ENCODE measurements around the gene EPHA8.

EPHA8 gene

DNA sequence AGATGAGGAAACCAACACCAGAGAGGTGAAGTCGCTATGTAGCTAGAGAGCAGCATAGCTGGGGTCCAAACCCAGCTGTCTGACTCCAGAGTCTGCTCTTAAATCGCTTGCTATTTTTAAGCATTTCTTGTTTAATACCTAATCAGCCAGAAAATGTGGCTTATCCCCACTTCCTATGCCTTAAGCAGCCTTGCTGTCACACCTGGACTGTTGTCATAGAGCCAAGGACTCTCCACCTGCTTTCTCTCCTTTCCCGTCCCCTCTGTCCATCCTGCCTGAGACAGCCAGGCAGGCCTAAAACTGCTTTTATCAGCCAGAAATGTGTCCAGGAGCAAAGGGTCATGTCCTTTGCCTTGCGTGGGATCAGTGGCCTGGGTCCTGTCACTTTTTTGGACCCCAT, 28.3 kb upstream of the EPHA8 start:
- DNase-seq (ENCODE audit: extremely low spot score, insufficient read length, low read depth) (no peak), FAIRE-seq (no peak)

DNA sequence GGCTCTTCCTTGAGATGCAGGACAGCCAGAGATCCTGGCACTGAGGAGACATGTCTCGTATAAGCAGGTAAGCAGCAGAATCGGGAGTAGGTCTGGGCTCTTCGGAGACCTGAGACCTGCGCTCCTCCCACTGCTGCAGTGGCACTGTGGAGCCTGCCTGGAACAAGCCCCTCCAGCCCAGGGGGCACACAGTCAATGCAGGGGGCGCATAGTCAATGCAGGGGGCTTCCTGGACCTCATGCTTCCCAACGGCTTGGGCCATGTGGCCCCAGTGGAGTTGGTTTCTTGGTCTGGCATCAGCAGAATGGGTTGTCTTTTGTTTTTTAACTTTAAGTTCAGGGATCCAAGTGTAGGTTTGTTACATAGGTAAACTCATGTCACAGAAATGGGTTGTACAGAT, 27.9 kb upstream of the EPHA8 start:
- no peak for DNase-seq (ENCODE audit: extremely low spot score, insufficient read length, low read depth)
- no peak for FAIRE-seq

DNA sequence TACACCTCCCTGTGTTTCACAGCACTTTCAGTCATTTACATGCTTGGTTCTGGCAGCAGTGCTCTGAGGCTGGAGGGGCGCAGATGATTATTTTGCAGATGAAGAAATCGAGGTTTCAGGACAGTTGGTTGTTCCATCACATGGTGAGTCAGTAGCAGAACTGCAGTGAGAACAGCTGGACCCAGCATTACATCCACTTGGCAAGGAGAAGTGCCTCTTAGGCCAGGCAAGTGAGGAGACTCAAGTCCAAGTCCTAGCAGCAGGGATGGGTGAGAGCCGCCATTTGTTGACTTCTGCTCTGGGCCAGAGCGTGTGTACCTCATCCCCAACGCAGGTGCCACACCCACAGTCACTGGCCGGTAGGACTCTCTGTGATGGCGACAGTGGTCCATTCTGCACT, 26.8 kb upstream of the EPHA8 start:
- no peak for FAIRE-seq
- no peak for DNase-seq (ENCODE audit: extremely low spot score, insufficient read length, low read depth)

DNA sequence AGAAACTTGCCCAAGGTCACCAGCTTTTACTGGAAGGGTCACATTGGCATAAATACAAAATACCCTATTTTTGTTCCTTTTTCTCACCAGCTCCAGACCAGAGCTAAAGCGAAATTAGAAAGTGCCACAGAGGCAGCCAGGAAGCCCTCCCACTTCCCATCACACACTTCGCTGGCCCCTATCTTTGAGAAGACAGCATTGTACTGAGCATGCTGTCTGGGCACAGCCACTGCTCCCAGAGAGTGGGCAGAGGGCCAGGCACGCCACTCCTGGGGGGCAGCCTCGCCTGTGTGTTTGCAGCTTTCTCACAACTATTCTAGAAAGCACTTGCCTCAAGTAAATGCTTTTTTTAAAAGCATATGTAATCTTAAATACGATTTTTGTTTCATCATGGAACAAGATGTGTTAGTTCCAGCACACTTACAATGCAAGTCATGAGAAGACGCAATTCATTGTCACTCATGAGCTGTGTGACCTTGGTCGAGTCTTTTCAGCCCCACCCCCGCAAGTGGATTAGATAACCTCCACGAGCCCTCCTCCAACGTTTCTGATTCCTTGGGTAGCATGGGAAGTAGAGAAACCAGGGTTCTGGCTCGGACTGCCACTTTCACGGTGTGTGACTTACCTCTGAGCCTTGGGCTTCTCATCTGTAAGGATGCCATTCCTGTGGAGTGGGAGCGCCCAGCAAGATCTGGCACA, 25.7 kb upstream of the EPHA8 start:
- FAIRE-seq (no peak), DNase-seq (ENCODE audit: extremely low spot score, insufficient read length, low read depth) (no peak)

DNA sequence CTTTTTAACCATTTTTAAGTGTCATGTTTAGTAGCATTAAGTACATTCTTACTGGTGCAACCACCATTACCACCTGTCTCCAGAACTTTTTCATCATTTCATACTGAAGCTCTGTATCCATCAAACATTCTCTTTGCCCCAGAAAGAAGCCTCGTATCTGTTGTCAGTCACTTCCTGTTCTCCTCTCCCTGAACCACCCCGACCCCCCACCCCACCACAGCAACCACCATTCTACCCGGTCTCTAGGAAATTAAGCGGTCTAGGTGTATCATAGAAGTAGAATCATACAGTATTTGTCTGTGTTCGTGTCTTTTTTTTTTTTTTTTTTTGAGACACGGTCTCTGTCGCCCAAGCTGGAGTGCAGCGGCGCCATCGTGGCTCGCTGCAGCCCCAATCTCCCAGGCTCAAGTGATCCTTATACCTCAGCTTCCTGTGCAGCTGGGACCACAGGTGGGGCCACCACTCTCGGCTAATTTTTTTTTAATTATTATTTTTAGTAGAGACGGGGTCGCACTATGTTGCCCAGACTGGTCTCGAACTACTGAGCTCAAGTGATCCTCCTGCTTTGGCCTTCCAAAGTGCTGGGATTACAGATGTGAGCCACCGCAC, 23.7 kb upstream of the EPHA8 start:
- no peak for FAIRE-seq
- DNase-seq (ENCODE audit: extremely low spot score, insufficient read length, low read depth), result no peak

DNA sequence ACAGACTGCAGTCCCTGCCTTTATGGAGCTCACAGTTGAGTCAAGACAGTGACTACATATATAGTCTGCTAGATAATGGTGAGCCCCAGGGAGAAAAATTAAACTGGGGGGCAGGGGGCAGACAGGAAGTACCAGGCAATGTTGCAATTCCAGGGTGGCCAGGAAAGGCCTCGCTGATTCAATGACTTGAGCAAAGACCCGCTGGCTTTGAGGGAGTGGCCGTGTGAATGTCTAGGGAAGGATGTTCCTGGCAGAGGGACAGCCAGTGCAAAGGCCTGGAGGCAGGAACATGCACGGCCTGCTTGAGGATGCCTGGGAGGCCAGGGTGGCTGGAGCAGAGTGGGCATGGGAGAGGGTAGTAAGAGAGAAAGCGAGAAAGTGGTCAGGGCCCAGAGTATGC, 23.0 kb upstream of the EPHA8 start:
- no peak for FAIRE-seq
- no peak for DNase-seq (ENCODE audit: extremely low spot score, insufficient read length, low read depth)

DNA sequence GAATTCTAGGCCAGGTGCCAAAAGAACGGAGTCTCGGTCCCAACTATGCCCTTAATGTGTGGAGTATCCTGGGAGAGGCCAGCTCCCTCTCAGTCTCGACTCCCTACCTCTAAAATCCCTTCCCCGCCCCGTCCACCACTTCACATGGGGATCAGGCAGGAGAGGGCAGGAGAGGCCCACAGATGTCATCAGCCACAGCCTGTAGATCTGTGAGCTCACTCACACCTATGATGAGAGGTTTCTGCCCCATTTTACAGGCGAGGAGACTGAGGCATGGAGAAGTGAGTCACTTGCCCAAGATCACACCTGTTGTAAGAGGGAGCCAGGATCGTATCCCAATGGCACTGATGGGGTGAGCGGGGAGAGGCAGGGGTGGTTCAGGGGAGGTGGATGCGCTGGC, 20.4 kb upstream of the EPHA8 start:
- no peak for DNase-seq (ENCODE audit: extremely low spot score, insufficient read length, low read depth)
- no peak for FAIRE-seq

DNA sequence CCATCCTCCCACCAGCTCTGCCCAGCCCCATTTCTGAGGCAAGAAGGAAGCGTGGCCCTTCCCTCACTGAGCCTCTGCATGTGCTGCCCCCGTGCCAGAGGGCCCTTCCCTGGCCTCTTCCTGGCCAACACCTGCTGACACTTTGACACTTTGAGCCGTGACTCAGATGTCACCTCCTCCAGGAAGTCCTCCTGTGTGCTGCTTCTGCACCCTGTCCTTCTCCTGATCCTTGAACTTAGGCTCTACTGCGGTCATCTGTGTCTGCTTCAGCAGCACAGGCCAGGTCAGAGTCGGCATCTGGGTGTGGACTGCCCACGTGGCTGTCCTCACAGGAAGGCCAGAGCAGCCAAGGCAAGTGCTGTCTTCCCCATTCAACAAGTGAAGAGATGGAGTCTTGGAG, 19.6 kb upstream of the EPHA8 start:
- no peak for DNase-seq (ENCODE audit: extremely low spot score, insufficient read length, low read depth)
- no peak for FAIRE-seq

DNA sequence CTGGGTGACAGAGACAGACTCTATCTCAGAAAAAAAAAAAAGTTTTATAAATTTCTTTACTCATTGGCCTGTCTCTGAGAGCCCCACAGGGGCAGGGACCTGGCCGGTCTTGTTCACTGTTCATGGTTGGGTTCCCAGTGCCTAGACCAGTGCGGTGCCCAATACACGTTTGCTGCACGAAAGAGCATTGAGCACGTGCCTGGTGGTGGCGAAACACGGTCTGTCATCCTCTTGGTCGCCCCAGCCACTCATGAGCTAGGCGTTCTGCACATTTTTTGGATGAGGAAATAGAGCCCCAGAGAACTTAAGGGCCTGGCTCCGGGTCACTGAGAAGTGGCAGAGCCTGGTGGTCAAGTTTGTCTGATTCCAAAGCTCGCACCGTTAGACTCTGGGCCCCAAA, 18.7 kb upstream of the EPHA8 start:
- FAIRE-seq, result no peak

DNA sequence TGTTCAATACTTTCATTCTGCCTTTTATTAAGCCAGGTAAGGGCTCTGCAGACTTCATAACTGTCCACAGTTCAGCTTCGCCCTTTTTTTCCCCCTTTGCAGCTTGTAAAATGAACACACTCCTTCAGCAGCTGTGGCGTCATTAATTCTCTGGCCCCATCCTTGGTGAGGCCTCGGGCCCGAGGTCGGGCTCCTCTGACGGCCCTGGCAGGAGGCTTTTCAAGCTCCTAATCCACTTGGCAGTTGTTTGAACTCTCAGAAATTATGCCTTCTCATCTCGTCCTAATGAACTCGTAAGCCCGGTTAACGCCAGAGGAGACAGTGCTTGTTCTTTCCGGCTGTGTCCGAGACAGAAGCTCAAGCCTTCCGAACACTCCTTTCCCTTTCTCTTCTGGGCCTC, 18.1 kb upstream of the EPHA8 start:
- FAIRE-seq (no peak), DNase-seq (ENCODE audit: extremely low spot score, insufficient read length, low read depth) (no peak)

More for the DNA sequence above, 18.7 kb upstream of the EPHA8 start:
- DNase-seq (ENCODE audit: extremely low spot score, insufficient read length, low read depth), result no peak

DNA sequence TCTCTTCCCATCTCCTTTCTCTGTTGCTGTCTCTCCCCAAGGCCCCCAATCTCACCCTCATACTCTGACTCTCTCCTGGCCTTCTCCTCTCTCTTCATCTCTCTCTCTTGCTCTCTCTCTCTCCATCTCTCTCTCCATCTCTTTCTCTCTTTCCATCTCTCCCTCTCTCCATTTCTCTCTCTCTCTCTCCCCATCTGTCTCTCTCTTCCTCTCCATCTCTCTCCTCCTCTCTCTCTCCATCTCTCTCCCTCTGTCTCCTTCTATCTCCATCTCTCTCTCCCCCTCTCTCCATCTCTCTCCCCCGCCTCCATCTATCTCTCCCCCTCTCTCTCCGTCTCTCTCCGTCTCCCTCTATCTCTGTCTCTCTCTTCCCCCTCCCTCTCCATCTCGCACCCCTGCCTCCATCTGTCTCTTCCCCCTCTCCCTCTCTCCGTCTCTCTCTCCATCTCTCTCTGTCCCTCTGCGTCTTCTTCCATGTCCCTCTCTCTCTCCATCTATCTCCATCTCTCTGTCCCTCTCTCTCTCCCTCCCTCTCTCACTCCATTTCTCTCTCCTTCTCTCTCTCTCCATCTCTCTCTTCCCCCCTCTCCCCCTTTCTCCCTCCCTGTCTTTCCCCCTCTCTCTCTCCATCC, 16.0 kb upstream of the EPHA8 start:
- FAIRE-seq, result no peak
- no peak for DNase-seq (ENCODE audit: extremely low spot score, insufficient read length, low read depth)

DNA sequence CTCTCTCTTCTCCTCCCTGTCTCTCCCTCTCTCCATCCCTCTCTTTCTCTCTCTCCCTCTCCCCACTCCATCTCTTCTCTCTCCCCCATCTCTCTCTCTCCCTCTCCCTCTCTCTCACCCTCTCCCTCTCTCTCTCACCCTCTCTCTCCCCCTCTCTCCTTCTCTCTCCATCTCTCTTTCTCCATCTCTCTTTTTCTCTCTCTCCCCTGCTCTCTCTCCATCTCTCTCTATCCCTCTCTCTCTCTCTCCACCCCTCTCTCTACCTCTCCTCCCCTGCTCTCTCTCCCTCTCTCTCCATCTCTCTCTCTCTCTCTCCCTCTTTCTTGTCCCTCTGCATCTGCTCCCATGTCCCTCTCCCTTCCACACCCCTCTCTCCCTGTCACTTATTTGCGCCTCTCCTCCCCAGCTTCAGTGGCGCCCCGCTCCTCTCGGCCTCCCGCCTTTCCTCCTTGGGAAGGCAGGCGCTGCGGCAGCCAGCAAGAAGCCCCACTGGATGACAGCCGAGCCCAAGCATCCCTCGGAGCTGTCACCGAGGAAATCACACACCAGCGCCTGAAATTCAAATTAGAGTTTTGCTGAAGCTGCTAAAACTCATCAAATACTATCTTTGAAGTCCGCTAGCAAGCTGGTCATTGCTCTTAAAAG, 15.3 kb upstream of the EPHA8 start:
- FAIRE-seq, result no peak
- DNase-seq (ENCODE audit: extremely low spot score, insufficient read length, low read depth), result no peak

DNA sequence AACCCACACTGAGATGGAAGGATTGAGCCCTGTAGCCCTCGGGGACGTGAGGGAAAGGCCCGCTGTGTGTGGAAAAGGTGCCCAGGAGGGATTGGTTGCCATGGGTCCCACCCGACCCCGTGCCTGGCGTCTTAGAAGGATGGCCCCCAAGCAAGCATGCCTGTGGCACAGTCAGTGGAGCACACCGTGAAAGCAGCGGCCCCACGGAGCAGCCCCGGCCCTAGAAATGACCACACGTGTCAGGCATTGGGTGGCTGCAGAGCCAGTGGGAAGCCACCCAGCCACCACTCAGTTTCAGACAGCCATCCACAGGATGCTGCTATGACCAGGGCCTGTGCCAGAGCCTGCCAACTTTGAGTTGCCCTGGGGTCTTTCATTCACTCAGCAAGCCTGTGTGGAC, 13.3 kb upstream of the EPHA8 start:
- no peak for FAIRE-seq

DNA sequence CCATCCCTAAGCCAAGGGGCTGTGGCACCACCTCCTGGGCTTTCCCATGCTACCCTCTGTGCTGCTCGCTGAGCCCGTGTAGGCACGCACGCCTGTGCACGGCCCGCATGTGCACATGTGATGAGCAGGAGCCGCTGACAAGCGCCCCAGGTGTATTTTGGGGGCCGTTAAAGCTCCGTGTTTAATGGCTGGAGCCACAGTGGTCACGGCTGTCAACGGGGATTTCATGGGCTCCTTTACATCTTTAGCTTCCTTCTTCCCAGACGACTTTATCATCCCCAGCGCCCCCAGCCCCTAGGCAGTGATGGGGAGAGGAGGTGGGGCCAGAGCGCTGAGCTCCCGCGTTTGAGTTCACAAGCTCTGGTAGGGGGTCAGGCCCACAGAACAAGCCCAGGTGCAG, 11.7 kb upstream of the EPHA8 start:
- DNase-seq (ENCODE audit: extremely low spot score, insufficient read length, low read depth) (no peak), FAIRE-seq (no peak)

More for the DNA sequence above, 13.3 kb upstream of the EPHA8 start:
- DNase-seq (ENCODE audit: extremely low spot score, insufficient read length, low read depth), result no peak

DNA sequence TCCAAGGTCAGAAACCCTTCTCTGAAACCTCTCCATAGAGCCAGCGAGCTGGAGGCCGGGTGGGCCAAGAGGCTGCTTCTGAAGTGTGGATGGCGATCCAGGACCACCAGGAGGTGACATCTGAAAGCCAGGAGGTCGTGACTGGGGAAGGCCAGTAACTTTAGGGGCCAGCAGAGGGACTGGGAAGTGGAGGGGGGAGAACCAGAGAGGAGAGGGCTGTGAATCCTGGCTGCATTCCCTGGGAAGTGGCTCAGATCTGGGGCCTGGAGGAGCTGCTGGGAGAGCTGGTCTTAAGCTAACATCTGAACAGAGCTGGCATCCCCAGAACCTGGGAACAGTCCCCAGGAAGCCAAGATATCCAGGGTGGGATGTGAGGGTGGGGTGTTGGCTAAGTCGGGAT, 11.3 kb upstream of the EPHA8 start:
- FAIRE-seq (no peak), DNase-seq (ENCODE audit: extremely low spot score, insufficient read length, low read depth) (no peak)

DNA sequence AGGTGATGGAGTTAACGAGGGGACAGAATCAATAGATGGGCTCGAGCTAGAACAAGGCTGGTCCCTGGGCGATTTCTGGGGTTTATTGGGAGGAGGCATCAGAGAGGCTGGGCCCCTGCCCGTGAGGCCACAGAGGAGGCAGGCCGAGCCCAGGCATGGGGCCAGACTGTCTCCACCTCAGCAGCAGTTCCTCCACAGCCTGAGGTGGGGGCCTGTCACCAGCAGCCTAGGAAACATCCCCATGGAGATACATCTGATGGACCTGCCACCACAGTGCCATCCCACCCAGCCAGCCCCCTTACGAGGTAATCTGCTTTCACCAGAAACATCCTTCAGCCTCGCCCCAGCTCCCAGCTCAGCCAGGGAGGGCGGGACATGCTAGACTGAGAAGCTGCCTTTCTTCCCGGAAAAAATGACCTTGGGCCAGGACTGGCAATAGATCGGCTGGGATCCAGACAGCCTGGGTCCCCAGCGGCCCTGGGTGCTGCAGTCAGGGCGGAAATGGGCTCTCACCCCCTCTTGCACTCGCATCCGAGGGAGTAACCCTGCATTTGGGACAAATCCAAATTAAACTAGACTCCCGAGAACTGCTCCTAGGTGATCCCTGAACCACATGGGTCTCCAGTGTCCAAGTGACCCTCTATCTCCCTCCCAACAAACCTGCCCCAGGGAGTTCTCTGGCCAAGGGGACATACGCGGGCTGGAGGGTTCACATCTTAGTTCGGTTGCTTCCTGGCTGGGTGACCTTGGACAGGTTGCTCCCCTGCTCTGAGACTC, 10.0 kb upstream of the EPHA8 start:
- DNase-seq (ENCODE audit: extremely low spot score, insufficient read length, low read depth) (no peak), FAIRE-seq (no peak)

DNA sequence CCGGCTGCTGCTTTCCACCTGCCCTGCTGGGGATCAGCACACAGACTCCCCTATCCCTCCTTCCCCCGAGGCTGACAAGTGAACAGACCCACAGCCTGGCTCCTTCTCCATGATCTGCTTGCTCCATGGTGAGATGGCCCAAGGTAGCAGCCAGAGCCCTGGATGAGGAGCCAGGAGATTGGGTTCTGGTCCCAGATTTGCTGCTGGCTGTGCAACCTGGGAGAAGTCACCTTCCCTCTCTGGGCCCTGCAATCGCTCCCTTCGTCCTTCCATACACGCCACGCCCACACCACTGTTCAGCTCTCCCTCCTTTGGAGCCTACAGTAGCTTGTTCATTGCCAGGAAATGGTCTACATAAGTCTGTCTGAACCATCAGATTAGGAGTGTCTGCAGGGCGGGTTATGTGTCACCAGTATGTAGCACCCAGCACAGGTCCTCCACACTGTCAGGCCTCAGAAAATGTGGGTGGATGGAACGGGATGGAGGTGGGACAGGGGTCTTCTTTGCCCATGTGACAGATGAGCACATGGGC, 9.2 kb upstream of the EPHA8 start:
- FAIRE-seq, result no peak

DNA sequence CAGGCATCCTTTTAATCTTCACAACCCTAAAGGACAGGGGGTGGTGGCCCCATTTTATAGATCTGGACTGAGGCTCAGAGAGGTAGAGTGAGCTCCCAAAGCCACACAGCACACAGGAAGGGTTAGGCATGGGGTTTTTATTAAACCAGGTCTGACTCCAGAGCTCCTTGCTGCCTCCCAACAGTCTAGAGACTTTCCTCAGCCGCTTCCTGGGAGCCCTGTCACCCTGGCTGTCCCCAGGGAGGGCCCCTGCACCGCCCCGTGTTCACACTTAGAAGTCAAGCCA, 8.0 kb upstream of the EPHA8 start:
- DNase-seq (ENCODE audit: extremely low spot score, insufficient read length, low read depth) (no peak), FAIRE-seq (no peak)

More for the DNA sequence above, 9.2 kb upstream of the EPHA8 start:
- no peak for DNase-seq (ENCODE audit: extremely low spot score, insufficient read length, low read depth)

DNA sequence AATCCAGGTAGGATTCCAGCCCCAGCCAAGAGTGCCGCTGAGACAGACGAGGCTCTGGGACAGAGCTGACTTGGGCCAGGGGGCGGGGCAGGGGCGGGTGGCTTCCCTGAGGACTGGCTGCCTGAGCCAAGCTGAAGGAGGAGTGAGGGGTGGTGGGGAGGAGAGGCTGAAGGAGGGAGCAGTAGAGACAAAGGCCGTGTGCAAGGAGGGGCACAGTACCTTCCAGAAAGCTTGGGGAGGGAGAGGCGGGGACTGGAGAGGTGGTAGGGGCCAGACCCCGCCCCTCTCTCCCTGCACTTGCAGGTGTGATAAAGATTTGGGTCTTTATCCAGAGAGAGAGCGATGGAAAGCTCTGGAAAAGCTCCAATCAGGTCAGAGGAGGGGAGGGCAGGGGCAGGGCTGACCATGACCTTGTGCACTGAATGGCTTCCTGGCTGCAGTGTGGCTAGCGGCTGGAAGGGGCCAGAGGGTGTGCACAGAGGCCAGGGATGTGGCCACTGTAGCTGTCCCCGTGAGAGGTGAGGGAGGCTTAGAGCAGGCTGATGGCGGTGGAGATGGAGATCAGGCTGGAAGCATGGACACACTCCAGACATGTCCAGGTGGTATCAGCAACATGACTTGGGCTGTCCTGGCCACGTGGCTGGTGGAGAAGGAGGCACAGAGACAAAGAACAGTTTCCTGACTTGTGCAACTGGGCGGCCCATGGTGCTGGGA, 6.7 kb upstream of the EPHA8 start:
- no peak for DNase-seq (ENCODE audit: extremely low spot score, insufficient read length, low read depth)
- no peak for FAIRE-seq
